SK-N-SH (cell line): Measurements from ENCODE around the gene COMMD3. TPM values are rescaled to one million over a fixed set of nuclear protein-coding genes. Genes with fewer than 3 reads are reported as not detected.

Experiments
- CTCF ChIA-PET: fragments of 300-600, 350-600 bp; formaldehyde crosslinking; extraction: SDS; loops from one replicate; lab custom pipeline; 2021; lab: Yijun Ruan, JAX
- POLR2A ChIA-PET: fragments of 350-600 bp; sonication (Branson Sonifier 250); formaldehyde crosslinking; extraction: SDS; loops from one replicate; lab custom pipeline; 2020; ENCODE audit warnings: antibody characterized with exemption, inconsistent platforms; lab: Yijun Ruan, JAX
- DNase-seq: peaks from one replicate; pipeline ENCODE4 v3.0.0; 2012
- H2AFZ ChIP-seq: fragments of 200-600 bp; sonication (generic); 2 replicates; pipeline ENCODE4 v1.8.1; 2016; ENCODE audit warnings: antibody characterized with exemption, mild to moderate bottlenecking, low read depth
- H3F3A ChIP-seq: fragments of 200-600 bp; sonication (generic); replicated peaks from 2 replicates; pipeline ENCODE3; 2016; ENCODE audit warnings: antibody characterized with exemption, mild to moderate bottlenecking; ENCODE audit not compliant: insufficient read depth
- H3K27ac ChIP-seq, 2 experiments: fragments of 200-500 bp in 1 of 2; fragments of 200-600 bp in 1 of 2; sonication (Bioruptor generic) in 1 of 2; sonication (generic), shearing (Covaris generic) in 1 of 2; 2 replicates each; pipeline versions ENCODE4 v1.5.1 to v1.6.1; 2014 to 2016; ENCODE audit warnings: low read depth in 2 of 2, inconsistent platforms in 1 of 2, low read length in 1 of 2, mild to moderate bottlenecking in 1 of 2, mixed read lengths in 1 of 2
- H3K27me3 ChIP-seq: fragments of 200-600 bp; sonication (generic), shearing (Covaris generic); 2 replicates; pipeline ENCODE4 v1.6.1; 2016; ENCODE audit warnings: mixed run types; ENCODE audit not compliant: insufficient read depth
- H3K36me3 ChIP-seq, 2 experiments: fragments of 200-500 bp in 1 of 2; fragments of 200-600 bp in 1 of 2; sonication (Bioruptor generic) in 1 of 2; sonication (generic) in 1 of 2; replicated peaks in 1 of 2; 2 replicates each; pipeline versions ENCODE3 to v1.5.1; 2014 to 2016; ENCODE audit warnings: low read length in 1 of 2, mild to moderate bottlenecking in 1 of 2; ENCODE audit not compliant: insufficient read depth in 2 of 2, control insufficient read depth in 1 of 2
- H3K4me1 ChIP-seq, 2 experiments: fragments of 200-500 bp in 1 of 2; fragments of 200-600 bp in 1 of 2; sonication (Bioruptor generic) in 1 of 2; sonication (generic), shearing (Covaris generic) in 1 of 2; 2 replicates each; pipeline versions ENCODE4 v1.5.1 to v1.6.1; 2014 to 2016; ENCODE audit warnings: low read depth in 1 of 2, low read length in 1 of 2, mixed run types in 1 of 2; ENCODE audit not compliant: insufficient read depth in 2 of 2, control insufficient read depth in 1 of 2
- H3K4me2 ChIP-seq: fragments of 200-600 bp; sonication (generic), shearing (Covaris generic); 2 replicates; pipeline ENCODE4 v1.6.1; 2017; ENCODE audit warnings: mixed run types
- H3K4me3 ChIP-seq, 2 experiments: fragments of 200-500 bp in 1 of 2; fragments of 200-600 bp in 1 of 2; sonication (Bioruptor generic) in 1 of 2; sonication (generic), shearing (Covaris generic) in 1 of 2; 2 replicates each; pipeline versions ENCODE4 v1.5.1 to v1.8.1; 2014 to 2016; ENCODE audit warnings: low read depth in 2 of 2, inconsistent platforms in 1 of 2, low read length in 1 of 2, mild to moderate bottlenecking in 1 of 2, mixed read lengths in 1 of 2, moderate library complexity in 1 of 2
- H3K79me2 ChIP-seq: fragments of 200-600 bp; sonication (generic); 2 replicates; pipeline ENCODE4 v1.8.1; 2017; ENCODE audit warnings: mild to moderate bottlenecking; ENCODE audit not compliant: insufficient read depth
- H3K9ac ChIP-seq: fragments of 200-600 bp; sonication (generic); 2 replicates; pipeline ENCODE4 v1.6.1; 2017; ENCODE audit warnings: mixed run types
- H3K9me2 ChIP-seq: fragments of 200-600 bp; sonication (generic); 2 replicates; pipeline ENCODE4 v1.6.1; 2017; ENCODE audit warnings: mixed run types
- H3K9me3 ChIP-seq: fragments of 200-600 bp; sonication (generic); 2 replicates; pipeline ENCODE4 v1.6.1; 2017; ENCODE audit warnings: mixed run types, mild to moderate bottlenecking, moderate library complexity
- H4K20me1 ChIP-seq: fragments of 200-600 bp; sonication (generic); 2 replicates; pipeline ENCODE4 v1.6.1; 2017; ENCODE audit warnings: mild to moderate bottlenecking, mixed run types; ENCODE audit not compliant: insufficient read depth
- CTCF ChIP-seq: fragments of 200-600 bp; sonication (generic); IDR thresholded peaks from 2 replicates; pipeline ENCODE4 v1.6.1; 2017; ENCODE audit warnings: antibody characterized with exemption, mild to moderate bottlenecking, moderate library complexity
- ELF1 ChIP-seq: IDR thresholded peaks from 2 replicates; pipeline ENCODE4 v1.4.0; 2012
- EZH2phosphoT487 ChIP-seq: fragments of 200-600 bp; sonication (generic); IDR thresholded peaks from 2 replicates; pipeline ENCODE4 v1.6.1; 2017; ENCODE audit warnings: low read depth, mixed run types, mild to moderate bottlenecking, antibody characterized with exemption, moderate library complexity, borderline replicate concordance
- FOXJ3 ChIP-seq: sonication (generic); formaldehyde crosslinking; IDR thresholded peaks from 2 replicates; pipeline ENCODE4 v1.5.1; 2020; ENCODE audit warnings: mild to moderate bottlenecking, missing genetic modification reagents
- MAX ChIP-seq: IDR thresholded peaks from 2 replicates; pipeline ENCODE4 v1.4.0; 2012; ENCODE audit warnings: low read depth
- MEF2A ChIP-seq: IDR thresholded peaks from 2 replicates; pipeline ENCODE4 v1.4.0; 2012; ENCODE audit warnings: low read depth, borderline replicate concordance
- RFX5 ChIP-seq: IDR thresholded peaks from 2 replicates; pipeline ENCODE4 v1.6.1; 2012; ENCODE audit warnings: mild to moderate bottlenecking, improper control_type of control experiment, low read length
- SIN3A ChIP-seq: IDR thresholded peaks from 2 replicates; pipeline ENCODE4 v1.6.1; 2012; ENCODE audit warnings: low read depth, mild to moderate bottlenecking, low read length, moderate library complexity, borderline replicate concordance
- YY1 ChIP-seq: IDR thresholded peaks from 2 replicates; pipeline ENCODE4 v1.4.0; 2012; ENCODE audit warnings: low read depth, mild to moderate bottlenecking
- ZBTB33 ChIP-seq: IDR thresholded peaks from 2 replicates; pipeline ENCODE4 v1.4.0; 2012; ENCODE audit warnings: low read depth, borderline replicate concordance
- WGBS: methylation state at CpG from one replicate; pipeline ENCODE4 v1.1.6; 2017; ENCODE audit warnings: low lambda C conversion rate; 5-methylcytosine and 5-hydroxymethylcytosine counted together
- polyA plus RNA-seq, 3 experiments: library from polyadenylated mRNA; depleted of rRNA; stranded (reverse); fragments of >200 nt; gene quantifications; 2 replicates each; pipeline ENCODE4 v1.2.3, GENCODE V29; 2012

Gene COMMD3
- polyA plus RNA-seq, 1 of the 3 experiments (the other 2 are of a cell fraction) = 26.9 TPM

- TF ChIP-seq CTCF = no peak
- TF ChIP-seq SIN3A = peak; percentile 36; the same call in 1 of the 2 replicates
- peak; percentile 50; the same call in 1 of the 2 replicates for TF ChIP-seq MAX
- TF ChIP-seq FOXJ3 = no peak
- no peak for TF ChIP-seq ELF1
- TF ChIP-seq RFX5 = no peak
- TF ChIP-seq ZBTB33 = no peak
- peak; percentile 86 for TF ChIP-seq YY1
Observed at GRCh38 chr10:22321156-22321923, 5.2 kb downstream of the COMMD3 start (continued).

- Histone ChIP-seq H3K79me2 (peaks cover 47% of the 10 kb centered on the region), H3K4me1 (peaks cover 8 to 17% of the 10 kb centered on the region in 2 experiments; a peak in 3 of 4 replicates), H3K4me3 (peak overlapping the region; percentile 76 to 84), H3K9me3 (no peaks in the 10 kb centered on the region), H3K4me2 (peak overlapping the region; percentile 81), H3K9me2 (no peaks in the 10 kb centered on the region), H4K20me1 (peaks cover 23% of the 10 kb centered on the region), H2AFZ (no peak overlapping the region), H3K27me3 (peaks cover 11% of the 10 kb centered on the region), H3K9ac (peak overlapping the region; percentile 61; the same call in 1 of the 2 replicates), H3F3A (peaks cover 14% of the 10 kb centered on the region), H3K27ac (no peak overlapping the region), H3K36me3 (peaks cover 8 to 13% of the 10 kb centered on the region in 2 experiments)
- ChIA-PET CTCF (interaction anchor here (1.1 to 1.4 kb wide), 3 partner anchors 18 to 666 kb away, joined by 3 to 4 read pairs (median 3); no protein-coding TSS in a partner anchor), POLR2A (interaction anchor here (0.6 kb wide), 1 partner anchor 23 kb away, joined by 3 read pairs; the partner anchor contains the start of gene SPAG6)
- TF ChIP-seq EZH2phosphoT487 (peak; percentile 100), MEF2A (no peak), YY1 (peak; percentile 71)
- 5% methylated on average over 14 of the region's 57 CpGs for WGBS
- no peak for DNase-seq
Observed at GRCh38 chr10:22321924-22322640, 5.9 kb downstream of the COMMD3 start.
